Stomach smooth muscle (tissue), 2 donors: ENCODE measurements around the gene TMEM117.

Source experiments
- H3K27ac ChIP-seq: one replicate; pipeline ENCODE4 v1.7.0; 2013; ENCODE audit warnings: mild to moderate bottlenecking, low read length, inconsistent platforms
- H3K27me3 ChIP-seq, 2 donors: one replicate each; pipeline ENCODE4 v1.7.0; 2013; ENCODE audit warnings: low read length in 2 of 2; ENCODE audit not compliant: insufficient read depth in 2 of 2, control insufficient read depth in 1 of 2
- H3K36me3 ChIP-seq, 2 donors: one replicate each; pipeline ENCODE4 v1.7.0; 2013; ENCODE audit warnings: low read length in 2 of 2; ENCODE audit not compliant: control insufficient read depth in 2 of 2, insufficient read depth in 2 of 2
- H3K4me1 ChIP-seq: one replicate; pipeline ENCODE4 v1.7.0; 2013; ENCODE audit warnings: low read length; ENCODE audit not compliant: control insufficient read depth, insufficient read depth
- H3K4me3 ChIP-seq, 2 donors: one replicate each; pipeline ENCODE4 v1.7.0; 2013; ENCODE audit warnings: low read length in 2 of 2
- H3K9ac ChIP-seq, 2 donors: one replicate each; pipeline ENCODE4 v1.7.0; 2013; ENCODE audit warnings: low read length in 2 of 2, mild to moderate bottlenecking in 1 of 2
- H3K9me3 ChIP-seq, 2 donors: one replicate each; pipeline ENCODE4 v1.7.0; 2013; ENCODE audit warnings: low read length in 2 of 2; ENCODE audit not compliant: control insufficient read depth in 2 of 2
- donor health status: healthy.
- donor health status: Pancreatic carcinoma.

TMEM117 gene

DNA sequence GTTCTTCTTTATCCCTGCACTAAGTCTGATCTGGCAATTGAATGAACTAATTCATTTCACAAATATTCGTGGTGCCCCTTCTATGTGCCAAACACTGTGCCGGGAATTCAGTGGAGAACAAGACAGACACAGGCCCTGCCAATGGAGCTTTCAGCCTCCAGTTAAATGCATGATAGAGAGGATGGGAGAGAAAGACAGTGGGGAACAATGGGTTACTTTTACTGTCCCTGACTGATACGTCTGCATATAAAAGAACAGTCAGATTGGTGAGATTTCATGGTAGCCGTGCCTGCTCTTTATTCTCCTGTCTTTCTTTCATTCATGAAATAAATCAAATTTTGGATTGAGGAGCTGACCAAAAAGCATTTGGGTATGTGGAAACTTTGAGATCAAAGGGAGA lies 78.5 kb downstream of the TMEM117 start:
- H3K9me3 ChIP-seq = no peaks in the 10 kb centered on the region
- H3K4me3 ChIP-seq = no peak overlapping the region
- H3K27ac ChIP-seq = no peak overlapping the region
- no peaks in the 10 kb centered on the region for H3K36me3 ChIP-seq
- no peaks in the 10 kb centered on the region for H3K4me1 ChIP-seq
- no peak overlapping the region for H3K9ac ChIP-seq
- H3K27me3 ChIP-seq = no peaks in the 10 kb centered on the region

GRCh38 chr12:43914923-43915468 lies 79.1 kb downstream of the TMEM117 start:
- Histone ChIP-seq H3K9me3 (no peaks in the 10 kb centered on the region), H3K4me3 (no peak overlapping the region), H3K4me1 (no peaks in the 10 kb centered on the region), H3K36me3 (no peaks in the 10 kb centered on the region), H3K9ac (no peak overlapping the region), H3K27me3 (no peaks in the 10 kb centered on the region), H3K27ac (no peak overlapping the region)

- no peak overlapping the region for H3K4me3 ChIP-seq
- no peaks in the 10 kb centered on the region for H3K27me3 ChIP-seq
- no peak overlapping the region for H3K9ac ChIP-seq
- H3K4me1 ChIP-seq = no peaks in the 10 kb centered on the region
- H3K27ac ChIP-seq = no peak overlapping the region
- no peaks in the 10 kb centered on the region for H3K9me3 ChIP-seq
- no peaks in the 10 kb centered on the region for H3K36me3 ChIP-seq
These were observed 82.0 kb downstream of the TMEM117 start for GRCh38 chr12:43917896-43918295.

GRCh38 chr12:43921666-43922337 lies 85.9 kb downstream of the TMEM117 start:
- no peak overlapping the region for H3K9ac ChIP-seq
- no peak overlapping the region for H3K27ac ChIP-seq
- H3K4me3 ChIP-seq = no peak overlapping the region
- no peaks in the 10 kb centered on the region for H3K36me3 ChIP-seq
- no peaks in the 10 kb centered on the region for H3K4me1 ChIP-seq
- H3K27me3 ChIP-seq = no peaks in the 10 kb centered on the region
- no peaks in the 10 kb centered on the region for H3K9me3 ChIP-seq

DNA sequence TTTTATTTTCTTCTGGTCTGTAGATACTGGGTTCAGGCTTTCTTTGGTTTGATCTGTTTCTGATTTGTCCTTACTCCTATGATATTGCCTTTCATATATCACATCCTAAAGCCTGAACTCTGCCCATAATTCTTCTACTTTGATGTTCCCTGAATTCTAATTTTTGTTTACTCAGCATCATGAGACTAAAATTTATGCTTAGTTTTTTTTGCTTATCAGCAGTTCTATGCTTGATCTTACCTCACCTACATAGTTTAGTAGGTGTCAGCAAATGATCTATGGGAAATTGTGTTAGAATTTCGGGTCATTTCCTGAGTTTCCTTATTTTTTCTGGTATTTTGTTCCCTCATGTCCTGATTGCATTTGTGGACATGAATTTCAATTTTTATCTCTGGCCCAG lies 94.2 kb downstream of the TMEM117 start:
- no peak overlapping the region for H3K4me3 ChIP-seq
- peaks cover 0 to 3% of the 10 kb centered on the region in 2 donors for H3K9me3 ChIP-seq
- no peaks in the 10 kb centered on the region for H3K27me3 ChIP-seq
- H3K9ac ChIP-seq = no peak overlapping the region
- no peak overlapping the region for H3K27ac ChIP-seq
- H3K36me3 ChIP-seq = no peaks in the 10 kb centered on the region
- no peaks in the 10 kb centered on the region for H3K4me1 ChIP-seq

DNA sequence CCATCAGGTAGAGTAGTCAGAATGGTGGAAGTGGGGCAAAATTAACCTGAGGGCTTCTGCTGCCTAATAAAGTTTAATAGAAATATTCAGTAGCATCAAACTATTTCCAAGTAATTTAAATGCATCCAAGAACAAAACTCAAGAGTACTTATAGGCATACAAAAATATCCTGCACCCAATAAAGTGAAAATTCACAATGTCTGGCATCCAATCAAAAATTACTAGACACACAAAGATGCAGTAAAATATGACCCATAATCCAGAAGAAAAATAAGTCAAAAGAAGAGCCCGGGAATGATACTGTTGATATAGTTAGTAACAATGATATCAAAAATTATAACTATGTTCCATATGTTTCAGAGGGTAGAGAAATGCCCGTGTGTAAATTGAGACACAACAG lies 95.3 kb downstream of the TMEM117 start:
- Histone ChIP-seq H3K4me3 (no peak overlapping the region), H3K36me3 (no peaks in the 10 kb centered on the region), H3K9ac (no peak overlapping the region), H3K27ac (no peak overlapping the region), H3K27me3 (no peaks in the 10 kb centered on the region), H3K9me3 (peaks cover 0 to 3% of the 10 kb centered on the region in 2 donors), H3K4me1 (no peaks in the 10 kb centered on the region)

GRCh38 chr12:43935581-43935980 lies 99.7 kb downstream of the TMEM117 start:
- H3K36me3 ChIP-seq = no peaks in the 10 kb centered on the region
- H3K4me3 ChIP-seq = no peak overlapping the region
- H3K27ac ChIP-seq = no peak overlapping the region
- no peaks in the 10 kb centered on the region for H3K4me1 ChIP-seq
- H3K27me3 ChIP-seq = no peaks in the 10 kb centered on the region
- H3K9me3 ChIP-seq = peaks cover 0 to 3% of the 10 kb centered on the region in 2 donors
- H3K9ac ChIP-seq = no peak overlapping the region

- no peaks in the 10 kb centered on the region for H3K36me3 ChIP-seq
- no peaks in the 10 kb centered on the region for H3K27me3 ChIP-seq
These were observed 102.1 kb downstream of the TMEM117 start for GRCh38 chr12:43937947-43938346.

DNA sequence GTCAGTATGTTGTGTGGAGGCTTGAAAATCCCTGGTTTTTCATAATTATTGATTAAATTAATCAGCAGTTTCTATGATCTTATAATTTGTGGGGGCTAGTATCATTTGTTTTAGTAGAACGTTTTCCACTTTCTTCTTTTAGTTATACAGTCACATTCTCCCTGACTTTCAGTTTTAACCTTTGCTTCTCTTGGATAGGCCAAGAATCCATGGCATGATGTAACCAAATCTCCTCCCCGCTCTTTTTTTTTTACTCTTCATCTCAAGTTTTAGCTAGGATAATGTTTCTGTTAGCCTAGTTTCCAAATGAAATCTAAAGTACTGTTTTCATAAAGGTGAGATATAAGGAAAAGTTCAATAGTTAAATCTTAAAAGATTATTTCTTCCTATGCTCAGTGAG lies 106.5 kb downstream of the TMEM117 start:
- H3K27me3 ChIP-seq = no peaks in the 10 kb centered on the region
- no peak overlapping the region for H3K9ac ChIP-seq
- H3K4me3 ChIP-seq = no peak overlapping the region
- H3K36me3 ChIP-seq = no peaks in the 10 kb centered on the region
- H3K9me3 ChIP-seq = no peaks in the 10 kb centered on the region
- H3K4me1 ChIP-seq = no peaks in the 10 kb centered on the region
- no peak overlapping the region for H3K27ac ChIP-seq

More at GRCh38 chr12:43937947-43938346, 102.1 kb downstream of the TMEM117 start:
- Histone ChIP-seq H3K9ac (no peak overlapping the region), H3K4me3 (no peak overlapping the region), H3K27ac (no peak overlapping the region), H3K4me1 (no peaks in the 10 kb centered on the region), H3K9me3 (no peaks in the 10 kb centered on the region)

GRCh38 chr12:43945983-43946382 lies 110.1 kb downstream of the TMEM117 start:
- H3K27me3 ChIP-seq = no peaks in the 10 kb centered on the region
- no peak overlapping the region for H3K9ac ChIP-seq
- no peak overlapping the region for H3K4me3 ChIP-seq
- no peak overlapping the region for H3K27ac ChIP-seq
- no peaks in the 10 kb centered on the region for H3K36me3 ChIP-seq
- no peaks in the 10 kb centered on the region for H3K4me1 ChIP-seq
- H3K9me3 ChIP-seq = no peaks in the 10 kb centered on the region

DNA sequence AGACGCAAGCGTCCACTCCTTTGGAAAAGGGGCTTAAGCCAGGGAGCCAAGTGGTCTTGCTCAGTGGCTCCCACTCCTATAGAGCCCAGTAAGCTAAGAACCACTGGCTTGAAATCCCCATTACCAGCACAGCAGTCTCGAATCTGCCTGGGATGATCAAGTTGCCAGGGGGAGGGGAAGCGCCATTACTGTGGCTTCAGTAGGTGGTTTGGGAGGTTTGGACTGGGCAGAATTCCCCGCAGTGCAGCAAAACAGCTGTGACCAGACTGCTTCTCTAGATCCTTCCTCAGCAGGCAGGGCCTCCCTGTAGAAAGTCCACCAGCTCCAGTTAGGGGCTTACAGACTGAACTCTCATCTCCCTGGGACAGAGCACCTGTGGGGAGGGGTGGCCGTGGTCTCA lies 115.4 kb downstream of the TMEM117 start:
- H3K4me1 ChIP-seq = no peaks in the 10 kb centered on the region
- no peaks in the 10 kb centered on the region for H3K9me3 ChIP-seq
- no peaks in the 10 kb centered on the region for H3K27me3 ChIP-seq
- no peak overlapping the region for H3K4me3 ChIP-seq
- H3K27ac ChIP-seq = no peak overlapping the region
- H3K36me3 ChIP-seq = no peaks in the 10 kb centered on the region
- no peak overlapping the region for H3K9ac ChIP-seq
